GM06990 (cell line): ENCODE measurements around the gene GALNT15.

Source experiments
- DNase-seq: peaks from one replicate; pipeline ENCODE4 v3.0.0-alpha.2; 2011; ENCODE audit not compliant: insufficient read length; ENCODE audit errors: extremely low read depth
- H3K27me3 ChIP-seq: replicated peaks from 2 replicates; pipeline ENCODE4 v1.6.0; 2011; ENCODE audit warnings: low read length; ENCODE audit not compliant: control insufficient read depth, insufficient read depth
- H3K36me3 ChIP-seq: 2 replicates; pipeline ENCODE4 v1.5.1; 2011; ENCODE audit warnings: low read length; ENCODE audit not compliant: control insufficient read depth, insufficient read depth
- H3K4me3 ChIP-seq: replicated peaks from 2 replicates; pipeline ENCODE4 v1.5.1; 2011; ENCODE audit warnings: low read depth, mild to moderate bottlenecking, control low read depth, low read length
- CTCF ChIP-seq: IDR thresholded peaks from 2 replicates; pipeline ENCODE4 v1.5.1; 2011; ENCODE audit warnings: low read length, control low read depth, mild to moderate bottlenecking, inconsistent platforms; ENCODE audit not compliant: insufficient read depth, poor library complexity, severe bottlenecking

The GALNT15 gene

DNA sequence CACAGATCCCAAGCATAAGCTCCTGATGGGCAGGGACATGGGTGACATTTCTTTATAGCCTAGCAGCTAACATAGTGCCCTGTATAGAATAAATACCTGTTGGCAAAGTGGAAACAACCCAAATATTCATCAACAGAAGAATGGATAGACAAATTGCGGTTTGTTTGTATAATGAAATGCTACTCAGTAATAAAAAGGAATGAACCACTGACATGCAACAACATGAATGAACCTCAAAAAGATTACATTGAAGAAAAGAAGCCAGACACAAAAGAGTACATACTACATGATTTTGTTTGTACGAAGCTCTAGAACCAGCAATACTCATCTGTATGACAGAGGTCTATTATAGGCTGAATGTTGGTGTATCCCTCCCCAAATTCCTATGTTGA, 33.6 kb upstream of the GALNT15 start:
- Histone ChIP-seq H3K27me3 (no peaks in the 10 kb centered on the region), H3K36me3 (no peaks in the 10 kb centered on the region), H3K4me3 (no peak overlapping the region)
- TF ChIP-seq CTCF = no peak
- DNase-seq = no peak

DNA sequence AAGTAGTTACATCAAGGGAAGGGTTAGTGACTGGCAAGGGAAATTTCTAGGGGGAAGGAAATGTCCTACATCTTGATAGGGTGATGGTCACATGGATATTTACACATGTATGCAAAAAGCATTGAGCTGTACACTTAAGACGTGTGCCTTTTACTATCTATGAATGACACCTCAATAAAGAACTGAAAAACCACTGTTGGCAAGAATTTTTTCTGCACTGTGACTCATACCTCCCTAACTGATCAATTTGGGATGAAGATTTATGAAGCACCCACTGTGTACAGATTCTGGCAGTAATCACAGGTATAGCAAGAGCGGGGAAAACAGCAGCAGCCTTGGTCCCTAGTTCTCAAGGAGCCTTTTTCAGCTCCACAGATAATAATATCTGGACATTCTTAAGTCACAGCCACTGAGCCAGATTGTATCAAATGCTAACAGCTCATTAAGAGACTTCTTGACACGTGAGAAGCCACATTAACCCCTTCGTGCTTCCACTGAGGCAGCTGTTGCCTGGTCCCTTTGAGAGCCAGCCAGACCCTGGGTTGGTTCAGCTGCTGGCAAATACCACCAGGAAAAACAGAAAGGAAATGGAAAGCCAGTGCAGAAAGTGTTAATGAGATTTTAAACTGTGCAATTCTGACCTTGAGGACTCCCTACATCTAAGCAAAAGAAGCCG, 32.0 kb upstream of the GALNT15 start:
- TF ChIP-seq CTCF = no peak

GRCh38 chr3:16143861-16144447, 30.5 kb upstream of the GALNT15 start:
- H3K4me3 ChIP-seq = no peak overlapping the region
- no peaks in the 10 kb centered on the region for H3K36me3 ChIP-seq
- no peak for TF ChIP-seq CTCF
- no peak for DNase-seq
- no peaks in the 10 kb centered on the region for H3K27me3 ChIP-seq

More for the DNA sequence above, 32.0 kb upstream of the GALNT15 start:
- Histone ChIP-seq H3K27me3 (no peaks in the 10 kb centered on the region), H3K36me3 (no peaks in the 10 kb centered on the region), H3K4me3 (no peak overlapping the region)
- DNase-seq = no peak

DNA sequence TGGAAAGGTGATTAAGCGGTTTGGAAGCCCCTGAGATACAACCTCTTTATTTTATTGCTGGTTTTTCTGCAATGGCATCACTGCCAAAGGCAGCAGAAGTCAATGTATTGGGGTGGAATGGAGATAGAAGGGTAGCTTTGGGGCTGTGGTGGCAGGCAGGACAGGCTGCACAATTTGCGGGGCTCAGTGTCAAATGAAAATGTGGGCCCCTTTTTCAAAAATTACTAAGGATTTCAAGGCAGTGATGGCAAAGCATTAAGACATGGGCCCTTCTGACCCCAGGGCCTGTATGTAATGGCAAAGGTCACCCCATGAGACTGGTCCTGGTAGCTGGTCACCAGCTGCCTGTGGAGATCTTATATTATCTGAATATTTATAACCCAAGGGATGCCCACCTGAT, 29.3 kb upstream of the GALNT15 start:
- no peaks in the 10 kb centered on the region for H3K27me3 ChIP-seq
- H3K4me3 ChIP-seq = no peak overlapping the region
- no peak for TF ChIP-seq CTCF
- no peaks in the 10 kb centered on the region for H3K36me3 ChIP-seq
- no peak for DNase-seq

DNA sequence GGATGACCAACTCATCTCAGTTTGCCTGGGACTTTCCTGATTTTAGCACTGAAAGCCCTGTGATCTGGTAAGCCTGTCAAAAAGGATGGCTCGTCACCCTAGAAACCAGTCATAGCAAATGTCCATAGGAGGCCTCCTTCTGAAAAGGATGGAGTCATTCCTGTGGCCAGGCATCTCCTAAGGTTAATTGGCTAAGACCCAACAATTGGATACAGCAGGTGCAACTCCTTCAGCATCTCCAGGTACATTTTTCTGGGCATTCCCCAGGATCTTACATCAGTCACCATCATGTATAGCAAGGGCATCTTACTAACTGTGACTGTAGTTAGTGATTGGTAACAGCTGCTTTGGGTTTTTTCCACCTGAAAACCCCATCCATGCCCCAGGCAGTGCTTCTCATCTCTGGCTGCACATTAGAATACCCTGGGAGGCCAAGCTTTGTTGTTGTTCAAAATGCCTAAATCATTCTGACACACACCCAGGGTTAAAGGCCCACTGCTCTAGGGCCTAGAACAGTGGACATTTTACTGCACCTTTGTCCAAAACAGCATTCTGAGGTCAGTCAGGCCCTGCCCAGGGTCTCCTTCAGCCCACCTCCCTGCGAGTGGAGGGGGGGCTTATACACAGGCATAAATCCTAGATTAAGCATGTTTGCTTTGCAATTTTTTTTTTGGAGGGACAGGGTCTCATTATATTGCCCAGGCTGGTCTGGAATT, 28.3 kb upstream of the GALNT15 start:
- TF ChIP-seq CTCF = no peak
- Histone ChIP-seq H3K27me3 (no peaks in the 10 kb centered on the region), H3K4me3 (no peak overlapping the region), H3K36me3 (no peaks in the 10 kb centered on the region)
- peak; percentile 38 for DNase-seq
